H7 (cell line): Measurements from ENCODE around the gene HIVEP3. TPM values are rescaled to one million over a fixed set of nuclear protein-coding genes. Genes with fewer than 3 reads are reported as not detected.

Experiments used
- DNase-seq: peaks from one replicate; pipeline ENCODE4 v3.0.0; 2012
- H3K27me3 ChIP-seq: 2 replicates; pipeline ENCODE4 v1.6.0; 2011; ENCODE audit warnings: mild to moderate bottlenecking, low read length; ENCODE audit not compliant: control insufficient read depth, insufficient read depth
- H3K36me3 ChIP-seq: replicated peaks from 2 replicates; pipeline ENCODE4 v1.5.1; 2011; ENCODE audit warnings: low read length; ENCODE audit not compliant: control insufficient read depth, insufficient read depth
- H3K4me3 ChIP-seq: 2 replicates; pipeline ENCODE4 v1.5.1; 2011; ENCODE audit warnings: low read depth, mild to moderate bottlenecking, control low read depth, low read length, moderate library complexity; ENCODE audit not compliant: insufficient read depth
- total RNA-seq: library from RNA; depleted of rRNA; stranded (reverse); fragments of >200 nt; shearing (Covaris generic); gene quantifications from 2 replicates; pipeline ENCODE4 v1.2.3, GENCODE V29; 2014

HIVEP3 gene
- total RNA-seq, 1 experiment from 2014 or later = 1.8 TPM

- no peaks in the 10 kb centered on the region for H3K36me3 ChIP-seq
- H3K4me3 ChIP-seq = no peak overlapping the region
- H3K27me3 ChIP-seq = peaks cover 2% of the 10 kb centered on the region; the same call in 1 of the 2 replicates
- no peak for DNase-seq
Observed at GRCh38 chr1:41668054-41668660, 250.6 kb downstream of the HIVEP3 start.

DNA sequence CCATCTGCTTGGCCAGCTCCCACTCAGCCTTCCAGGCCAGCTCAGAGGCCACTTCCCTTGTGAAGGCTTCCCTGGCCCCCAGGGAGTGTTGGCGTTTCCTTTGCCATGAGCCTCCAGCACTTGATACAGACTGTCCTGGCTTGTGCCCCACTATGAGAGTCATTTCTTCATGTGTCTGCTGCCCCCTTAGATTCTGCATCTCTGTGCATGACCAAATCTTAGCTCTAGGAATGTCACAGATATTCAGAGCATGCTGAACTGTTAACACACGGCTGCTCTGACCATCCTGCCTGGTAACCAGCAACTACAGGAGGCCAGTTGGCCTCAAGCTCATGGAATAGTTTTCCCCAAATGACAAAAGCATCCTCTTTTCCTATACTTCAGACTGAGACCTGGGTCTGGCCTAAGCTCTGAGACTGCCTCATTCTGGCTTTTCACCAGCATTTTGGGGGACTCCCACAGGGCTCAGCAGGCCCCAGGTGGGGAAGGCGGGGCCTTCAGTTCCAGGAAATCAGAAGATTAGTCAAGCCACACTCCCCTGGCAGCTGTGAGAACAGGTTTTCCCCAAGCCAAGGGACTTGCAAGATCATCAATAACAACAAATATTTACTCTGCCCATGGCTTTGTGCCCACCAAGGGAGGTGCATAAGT is 251.6 kb downstream of the HIVEP3 start:
- Histone ChIP-seq H3K27me3 (peaks cover 6% of the 10 kb centered on the region), H3K4me3 (no peak overlapping the region), H3K36me3 (no peaks in the 10 kb centered on the region)
- DNase-seq = peak; percentile 66

- peaks cover 13% of the 10 kb centered on the region for H3K27me3 ChIP-seq
- no peak for DNase-seq
- H3K36me3 ChIP-seq = no peaks in the 10 kb centered on the region
- H3K4me3 ChIP-seq = no peak overlapping the region
Observed at GRCh38 chr1:41665962-41666917, 252.5 kb downstream of the HIVEP3 start.

GRCh38 chr1:41664861-41665640 is 253.7 kb downstream of the HIVEP3 start:
- DNase-seq = no peak

DNA sequence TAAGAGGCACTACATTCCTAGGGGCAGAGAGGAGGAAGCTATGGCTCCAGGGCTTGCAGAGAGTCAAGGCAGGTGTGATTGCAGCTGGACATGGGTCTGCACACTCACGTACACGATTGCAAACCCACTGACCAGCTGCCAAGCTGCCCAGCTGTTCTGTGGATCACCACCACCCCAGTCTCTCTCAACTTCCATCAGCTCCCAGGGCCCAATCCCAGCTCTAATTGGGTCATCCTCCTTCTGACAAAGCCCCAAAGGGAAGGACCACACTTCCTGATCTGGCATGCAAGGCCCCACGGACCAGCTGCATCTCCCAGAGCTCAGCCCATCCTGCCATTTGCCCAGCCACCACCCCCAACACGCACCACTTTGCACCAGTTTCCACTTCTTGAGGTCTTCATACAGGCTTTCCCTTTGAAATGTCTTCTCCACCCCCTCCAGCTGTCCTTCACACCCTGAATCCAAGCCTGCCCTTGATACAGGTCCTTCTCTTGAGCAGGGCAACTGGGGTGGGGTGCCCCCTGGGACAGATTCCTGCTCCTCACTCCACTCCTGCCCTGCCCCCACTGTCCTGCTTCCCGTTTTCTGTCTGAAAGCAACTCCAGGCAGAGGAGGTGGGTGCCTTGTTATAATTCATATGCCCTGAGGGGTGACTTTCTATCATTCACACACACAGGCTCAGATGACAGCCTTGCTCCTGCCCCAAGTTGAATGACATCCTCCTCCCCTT is 254.9 kb downstream of the HIVEP3 start:
- Histone ChIP-seq H3K27me3 (peaks cover 26% of the 10 kb centered on the region), H3K4me3 (no peak overlapping the region), H3K36me3 (no peaks in the 10 kb centered on the region)
- no peak for DNase-seq

More at GRCh38 chr1:41664861-41665640, 253.7 kb downstream of the HIVEP3 start:
- Histone ChIP-seq H3K36me3 (no peaks in the 10 kb centered on the region), H3K27me3 (peaks cover 24% of the 10 kb centered on the region), H3K4me3 (no peak overlapping the region)

DNA sequence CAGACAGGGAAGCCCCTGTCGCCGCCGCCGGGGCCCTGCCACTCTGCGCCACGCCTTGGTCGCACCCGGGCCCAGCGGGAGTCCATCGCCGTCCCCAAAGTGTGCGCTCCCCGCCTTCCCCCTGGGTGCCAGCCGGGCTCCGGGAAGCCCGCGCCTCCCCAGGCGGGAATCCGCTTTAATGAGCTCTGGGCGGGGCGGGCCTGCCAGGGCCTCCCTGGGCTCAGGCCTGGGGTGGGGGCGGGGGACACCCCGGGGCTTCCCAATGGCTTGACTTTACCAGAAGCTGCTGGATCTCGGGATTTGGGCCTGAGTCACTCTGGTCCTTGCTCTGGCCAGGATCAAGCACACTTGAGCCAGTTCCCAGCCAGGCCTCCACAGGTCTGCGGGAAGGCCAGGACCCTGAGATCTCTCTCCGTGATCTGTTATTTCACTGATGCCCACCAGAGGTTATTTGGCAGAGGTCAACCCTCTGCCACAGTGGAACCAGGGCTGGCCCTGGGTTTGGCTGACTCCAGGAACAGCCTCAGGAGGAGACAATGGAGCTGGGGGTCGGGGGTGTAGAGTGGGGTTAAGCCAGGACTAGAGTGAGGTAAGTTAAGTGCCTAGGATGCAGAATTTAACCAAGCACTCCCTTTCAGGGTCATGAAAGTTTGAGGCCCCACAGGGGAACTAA is 255.8 kb downstream of the HIVEP3 start:
- Histone ChIP-seq H3K36me3 (no peaks in the 10 kb centered on the region), H3K27me3 (peaks cover 26% of the 10 kb centered on the region), H3K4me3 (peak overlapping the region; percentile 52)
- DNase-seq = no peak

DNA sequence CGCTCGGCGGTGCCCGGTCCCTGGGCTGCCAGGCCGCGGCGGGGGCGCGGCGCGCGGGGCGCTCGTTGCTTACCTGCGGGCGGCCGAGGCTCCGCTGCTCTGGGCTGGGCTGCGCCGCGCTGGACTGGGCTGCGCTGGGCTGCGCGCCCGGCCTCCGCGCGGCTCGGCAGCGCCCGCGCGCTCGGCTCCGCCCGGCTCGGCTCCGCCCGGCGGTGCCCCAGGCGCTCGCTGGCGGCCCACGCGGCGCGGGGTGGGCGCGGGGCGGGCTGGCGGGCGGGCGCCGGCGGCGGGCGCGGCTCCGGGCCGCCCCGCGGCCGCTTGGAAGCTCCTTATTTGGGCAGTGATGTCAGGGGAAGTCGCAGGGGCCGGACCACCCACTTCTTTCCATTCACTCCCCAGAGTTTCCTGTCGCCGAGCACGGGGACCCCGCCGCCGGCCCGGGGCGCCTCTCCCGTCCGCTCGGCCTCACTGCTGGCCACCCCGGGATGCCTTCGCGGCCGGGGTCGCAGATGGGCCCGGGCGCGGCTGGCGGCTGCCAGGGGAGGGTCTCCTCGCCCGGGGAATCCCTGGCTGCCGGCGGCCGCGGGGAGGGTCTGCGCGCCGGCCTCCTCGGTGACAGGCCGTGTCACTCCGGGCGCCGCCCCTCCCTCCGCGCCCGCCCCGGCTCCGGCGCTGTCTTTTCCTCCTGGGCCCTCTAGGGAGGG is 256.5 kb downstream of the HIVEP3 start:
- Histone ChIP-seq H3K4me3 (peak overlapping the region; percentile 52), H3K36me3 (no peaks in the 10 kb centered on the region), H3K27me3 (peaks cover 26% of the 10 kb centered on the region)
- peak; percentile 90 for DNase-seq

DNA sequence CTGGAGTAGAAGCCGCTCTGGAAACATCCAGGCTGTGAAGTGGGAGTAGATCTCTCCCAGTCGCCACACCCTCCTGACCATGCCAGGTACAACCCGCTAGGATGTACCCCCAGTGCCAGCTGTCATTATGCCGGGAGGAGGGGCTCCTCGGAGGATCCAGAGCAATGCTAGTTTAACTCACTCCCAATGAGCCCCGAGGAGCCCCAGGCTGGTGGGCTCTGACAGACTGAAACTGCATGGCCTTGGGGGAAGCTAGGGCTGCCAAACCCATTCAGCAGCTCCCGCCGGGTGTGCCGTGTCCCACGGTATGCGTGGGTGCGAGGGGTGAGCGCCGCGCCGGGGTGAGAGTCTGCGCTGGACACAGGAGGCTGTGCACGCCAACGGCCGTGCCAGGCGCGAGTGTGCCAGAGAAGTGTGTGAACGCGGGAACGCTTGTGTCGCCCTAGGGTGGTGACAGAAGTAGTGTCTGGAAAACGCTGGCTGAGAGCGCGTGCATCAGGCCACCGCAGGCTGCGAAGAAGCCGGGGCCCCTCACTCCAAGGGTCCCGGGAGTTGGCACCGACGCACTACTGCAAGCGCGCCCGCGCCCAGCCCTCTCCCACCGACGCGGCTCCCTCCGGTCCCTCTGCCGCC is 257.2 kb downstream of the HIVEP3 start:
- no peaks in the 10 kb centered on the region for H3K36me3 ChIP-seq
- H3K4me3 ChIP-seq = peak overlapping the region; percentile 52
- peaks cover 26% of the 10 kb centered on the region for H3K27me3 ChIP-seq
- peak; percentile 69 for DNase-seq

- peaks cover 26% of the 10 kb centered on the region for H3K27me3 ChIP-seq
- H3K36me3 ChIP-seq = no peaks in the 10 kb centered on the region
- no peak for DNase-seq
- no peak overlapping the region for H3K4me3 ChIP-seq
Observed at GRCh38 chr1:41660570-41661427, 257.9 kb downstream of the HIVEP3 start.

GRCh38 chr1:41659903-41660302 is 258.8 kb downstream of the HIVEP3 start:
- H3K4me3 ChIP-seq = no peak overlapping the region
- H3K27me3 ChIP-seq = peaks cover 26% of the 10 kb centered on the region
- no peaks in the 10 kb centered on the region for H3K36me3 ChIP-seq
- no peak for DNase-seq

DNA sequence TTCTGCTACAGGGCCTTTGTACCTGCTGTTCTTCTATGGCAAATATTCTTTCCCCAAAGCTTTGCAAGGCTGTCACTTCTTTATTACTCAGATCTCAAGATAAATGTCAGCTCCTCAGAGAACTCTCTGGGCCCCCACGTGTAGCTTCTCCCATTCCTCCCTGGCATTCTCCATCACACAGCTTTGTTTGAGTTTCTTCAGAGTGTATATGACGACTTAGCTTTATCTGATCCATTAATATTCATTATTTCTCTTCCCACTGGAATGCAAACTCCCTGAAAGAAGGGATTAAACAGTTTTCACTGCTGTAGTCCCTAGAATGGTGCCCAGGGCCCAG is 259.6 kb downstream of the HIVEP3 start:
- H3K27me3 ChIP-seq = peaks cover 26% of the 10 kb centered on the region
- no peak for DNase-seq
- H3K36me3 ChIP-seq = no peaks in the 10 kb centered on the region
- H3K4me3 ChIP-seq = no peak overlapping the region
